Midbrain (tissue), 1 donor: Measurements from ENCODE around the gene FGD1.
"Not testable (repeated sequence)": the region's sequence is repeated elsewhere in the genome, so short reads cannot be mapped to it uniquely, and the experiment has no call there.

ENCODE experiments used
- DNase-seq: peaks from one replicate; lab custom pipeline; 2025; lab: John Stamatoyannopoulos, UW

Gene FGD1

DNA sequence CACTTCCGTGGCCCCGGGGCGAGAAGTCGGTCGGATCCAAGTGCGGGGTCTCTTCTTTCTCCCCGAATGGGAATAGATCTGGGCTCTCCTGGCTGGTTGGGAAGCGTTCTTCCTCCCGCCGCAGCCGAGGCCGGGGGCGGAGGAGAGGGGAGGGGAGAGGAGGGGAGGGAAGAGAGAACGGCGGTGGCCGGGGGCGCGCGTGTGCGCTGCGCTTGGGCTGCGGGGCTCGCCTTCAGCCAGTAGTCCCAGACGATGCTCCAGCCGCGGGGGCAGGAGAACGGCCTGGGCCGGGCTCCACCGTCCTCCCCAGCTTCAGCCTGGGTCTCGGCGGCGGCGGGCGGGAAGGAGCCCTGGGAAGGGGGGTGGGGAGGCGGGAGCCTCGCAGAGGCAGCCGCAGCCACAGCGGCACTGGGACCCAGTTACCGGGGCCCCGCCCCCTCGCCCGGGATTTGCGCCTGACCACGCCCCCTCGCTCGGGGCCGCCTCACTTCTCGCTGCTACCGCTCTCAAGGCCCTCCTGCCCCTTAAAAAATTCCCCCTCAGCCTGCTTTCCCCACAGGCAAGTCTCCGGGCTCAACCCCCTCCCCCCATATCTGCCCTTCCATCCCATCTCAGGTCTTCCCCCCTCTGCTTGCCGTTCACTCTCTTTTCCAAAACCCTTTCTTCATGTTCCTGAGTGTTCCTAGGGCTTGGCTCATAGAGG lies at the start of gene FGD1:
Gene FGD1, minus strand, starts transcription at position 421 of the 703 bp plus-strand sequence. CDS start 802 bp downstream, outside the sequence.
- DNase-seq: peak; percentile 46

GRCh38 chrX:54542239-54542638 lies 46.2 kb upstream of the FGD1 start:
- not testable (repeated sequence) for DNase-seq

- DNase-seq: no peak
Measured at GRCh38 chrX:54540289-54540688, 44.3 kb upstream of the FGD1 start.

- no peak for DNase-seq
Measured at GRCh38 chrX:54534271-54534670, 38.2 kb upstream of the FGD1 start.

GRCh38 chrX:54530357-54530900 lies 34.4 kb upstream of the FGD1 start:
- peak; percentile 21 for DNase-seq

DNA sequence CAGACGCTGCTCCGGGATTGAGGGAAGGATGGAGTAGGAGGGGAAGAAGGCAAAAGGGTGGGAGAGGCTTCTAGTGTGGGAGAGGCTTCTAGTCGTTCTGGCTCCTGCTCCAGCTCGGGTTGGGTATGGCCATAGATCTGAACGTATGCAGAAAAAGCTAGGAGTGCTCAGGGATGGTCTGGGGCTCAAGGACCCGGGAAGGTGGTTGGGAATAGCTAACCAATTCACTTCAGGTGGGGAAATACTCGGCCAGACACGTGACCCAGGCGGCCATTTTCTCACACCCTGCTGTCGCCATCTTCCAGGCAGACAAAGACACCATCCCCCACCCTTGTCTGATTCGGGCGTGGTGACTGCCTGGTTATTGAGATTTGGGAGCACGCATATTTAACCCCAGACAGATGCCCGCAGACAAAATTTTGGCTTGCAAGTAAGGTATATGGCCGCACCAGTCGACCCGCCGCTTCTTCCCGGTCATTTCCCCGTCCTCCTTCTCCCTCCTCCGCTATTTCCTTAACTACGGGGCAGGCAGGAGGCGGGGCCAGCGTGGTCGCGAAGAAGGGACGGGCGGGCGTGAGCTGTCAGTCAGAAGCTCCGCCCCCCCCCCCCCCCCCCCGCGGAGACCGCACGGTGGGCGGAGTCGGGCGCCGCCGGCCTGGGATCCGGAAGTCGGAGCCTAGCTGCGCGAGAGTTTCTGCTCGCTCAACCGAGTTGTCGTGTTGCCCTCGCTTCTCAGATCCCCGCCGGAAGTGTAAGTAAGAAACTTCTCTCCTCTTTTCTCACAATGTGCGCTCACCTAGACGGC lies 33.7 kb upstream of the FGD1 start, which contains the start of gene GNL3L:
Gene GNL3L, plus strand, starts transcription at position 668 of the 805 bp plus-strand sequence. CDS start 2,348 bp downstream, outside the sequence.
- DNase-seq: peak; percentile 85

DNA sequence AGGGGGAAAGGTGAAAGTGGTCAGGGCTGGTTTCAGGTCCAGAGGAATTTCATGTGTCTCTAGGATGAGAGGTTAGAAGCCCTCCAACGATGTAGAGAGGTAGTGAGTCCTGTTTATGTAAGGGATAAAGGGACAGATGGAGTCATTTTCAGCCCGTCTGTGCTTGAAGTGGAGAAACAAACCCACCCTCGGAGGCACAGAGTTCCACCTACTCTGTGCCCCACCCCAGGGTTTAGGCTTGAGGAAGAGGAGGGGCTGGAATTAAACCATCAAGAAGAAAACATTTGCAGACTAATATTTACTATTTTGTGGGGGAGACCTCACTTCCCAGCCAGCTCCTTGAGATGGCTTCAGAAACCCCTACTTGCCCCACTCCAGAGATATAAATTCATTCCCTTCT lies 33.1 kb upstream of the FGD1 start:
- DNase-seq: no peak

GRCh38 chrX:54509400-54509799 lies 13.4 kb upstream of the FGD1 start:
- no peak for DNase-seq

- DNase-seq: no peak
Measured at GRCh38 chrX:54496936-54497335, 902 bp upstream of the FGD1 start.

DNA sequence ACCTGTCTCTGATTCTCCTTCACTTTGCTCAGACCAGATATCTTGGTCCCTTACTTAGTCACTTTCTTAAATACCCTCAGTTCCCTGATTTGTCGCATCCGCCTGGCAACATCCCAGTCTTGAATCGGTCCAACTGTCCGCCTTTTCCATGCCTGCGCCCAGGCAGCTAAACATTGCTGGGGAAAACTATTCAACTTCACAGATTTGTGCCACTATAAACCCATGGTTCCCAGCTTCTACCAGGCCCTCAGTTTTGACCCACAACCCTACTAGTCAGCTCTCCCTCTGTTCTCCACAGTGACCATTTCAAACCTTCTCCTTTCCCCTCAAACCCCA lies 451 bp upstream of the FGD1 start:
- DNase-seq: no peak

DNA sequence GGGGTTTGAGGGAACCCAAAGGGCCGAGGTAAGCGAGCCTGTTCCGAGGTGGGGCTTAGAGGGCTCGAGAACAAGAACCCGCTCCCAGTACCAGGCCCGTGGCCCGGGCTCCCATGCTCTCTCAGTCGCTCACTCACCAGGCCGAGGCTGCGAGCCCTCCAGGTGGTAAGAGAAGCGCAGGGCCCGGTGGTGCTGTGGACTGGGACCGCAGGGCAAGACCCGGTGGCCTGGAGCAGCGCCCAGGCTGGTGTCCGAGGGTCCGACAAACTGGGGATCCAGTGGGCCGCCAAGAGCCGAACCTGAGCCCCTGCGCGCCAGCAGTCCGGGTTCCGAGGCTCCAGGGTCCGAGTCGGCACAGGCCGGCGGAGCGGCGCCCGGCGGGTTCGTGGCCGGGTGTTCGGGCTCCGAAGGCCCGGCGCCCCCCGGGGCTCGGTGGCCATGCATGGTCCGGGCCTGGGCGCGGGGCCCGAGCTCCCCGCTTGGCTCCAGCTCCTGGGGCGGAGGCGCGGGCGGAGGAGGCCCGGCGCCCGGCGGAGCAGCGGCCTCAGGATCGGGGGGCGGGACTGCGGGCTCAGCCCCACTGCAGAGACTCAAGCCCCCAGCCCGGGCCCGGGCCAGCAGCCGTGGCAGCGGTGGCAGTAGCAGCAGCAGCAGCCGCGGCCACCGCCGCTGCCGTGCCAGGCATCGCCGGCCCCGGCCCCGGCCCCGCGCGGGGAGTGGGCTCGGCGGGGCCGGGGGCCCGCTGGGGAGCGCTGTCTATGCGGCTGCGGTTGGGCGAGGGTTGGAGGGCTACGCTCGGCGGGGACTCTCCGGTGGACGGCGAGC lies 833 bp downstream of the FGD1 start:
- no peak for DNase-seq

DNA sequence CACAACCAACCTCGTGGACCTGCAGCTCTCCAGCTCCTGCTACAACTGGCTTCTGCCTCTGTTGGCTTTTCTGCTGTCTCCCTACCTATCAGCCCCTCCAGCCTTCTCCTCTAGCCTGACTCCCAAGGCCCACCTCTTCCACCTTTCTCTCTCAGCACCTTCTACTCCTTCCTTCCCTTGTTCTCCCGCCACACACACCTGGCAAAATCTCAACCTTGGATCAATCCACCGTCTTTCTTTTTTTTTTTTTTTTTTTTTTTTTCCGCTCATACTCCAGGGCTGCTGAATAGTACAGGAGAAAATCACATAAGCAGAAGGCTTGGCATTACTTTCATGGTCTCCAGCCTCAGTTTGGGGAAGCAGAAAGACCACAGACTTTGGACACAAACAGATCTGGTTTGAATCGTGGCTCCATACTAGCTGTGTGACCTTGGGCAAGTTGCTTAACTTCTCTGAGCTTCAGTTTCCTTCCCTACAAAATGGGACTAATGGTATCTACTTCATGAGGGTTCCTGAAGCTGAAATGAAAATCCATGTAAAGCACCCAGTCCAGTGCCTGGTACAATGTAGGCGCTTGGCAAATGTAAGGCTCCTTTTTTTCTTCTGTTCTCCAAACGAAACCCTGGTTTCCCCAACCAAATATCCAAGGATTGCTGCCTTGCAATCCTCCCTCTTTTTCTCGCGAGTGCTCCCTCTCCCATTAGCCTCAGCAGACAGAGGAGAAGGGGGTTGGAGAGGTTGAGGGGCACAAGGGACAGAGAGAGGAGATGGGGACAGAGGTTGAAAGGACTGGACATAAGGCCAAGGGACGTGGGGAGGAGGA lies 1.7 kb downstream of the FGD1 start:
- DNase-seq: no peak

GRCh38 chrX:54492340-54492739 lies 3.7 kb downstream of the FGD1 start:
- no peak for DNase-seq

GRCh38 chrX:54489819-54490218 lies 6.2 kb downstream of the FGD1 start:
- DNase-seq: not testable (repeated sequence)

DNA sequence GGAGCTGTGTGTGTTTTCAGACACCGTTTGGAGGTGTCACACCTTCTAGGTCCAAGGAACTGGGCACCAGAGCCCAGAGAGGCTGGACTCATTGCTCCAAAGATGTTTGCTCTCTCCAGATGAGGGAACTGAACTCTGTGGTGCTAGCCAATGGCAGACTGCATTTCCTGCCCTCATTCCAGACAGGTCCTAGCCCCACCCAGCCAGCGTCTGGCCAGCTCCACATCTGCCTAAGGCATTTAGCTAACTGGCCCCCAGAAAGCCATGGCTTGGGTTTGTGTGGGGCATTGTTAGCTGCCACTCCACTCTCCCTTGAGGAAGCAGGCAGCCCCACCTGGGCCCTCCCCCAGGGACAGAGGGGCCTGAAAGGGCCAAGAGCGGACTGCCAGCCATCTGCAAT lies 11.4 kb downstream of the FGD1 start:
- no peak for DNase-seq

DNA sequence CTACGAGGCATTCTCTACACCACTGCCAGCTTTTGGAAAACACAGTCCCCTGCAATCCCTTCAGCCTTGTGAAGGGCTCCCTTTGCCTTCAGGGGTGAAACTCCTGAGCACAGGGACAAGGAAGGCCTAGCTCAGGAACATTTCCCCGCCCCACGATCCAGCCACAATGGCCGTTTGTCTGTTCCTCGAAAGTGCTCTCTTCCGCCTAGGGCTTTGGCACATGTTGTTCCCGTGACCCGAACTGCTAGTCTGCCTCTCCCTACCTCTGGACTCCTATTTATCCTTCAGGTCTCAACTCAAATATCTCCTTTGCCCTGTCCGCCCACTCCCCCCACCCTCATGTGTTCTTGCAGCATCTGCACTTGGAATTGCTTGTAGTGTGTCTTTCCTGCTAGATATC lies 12.1 kb downstream of the FGD1 start:
- DNase-seq: no peak

DNA sequence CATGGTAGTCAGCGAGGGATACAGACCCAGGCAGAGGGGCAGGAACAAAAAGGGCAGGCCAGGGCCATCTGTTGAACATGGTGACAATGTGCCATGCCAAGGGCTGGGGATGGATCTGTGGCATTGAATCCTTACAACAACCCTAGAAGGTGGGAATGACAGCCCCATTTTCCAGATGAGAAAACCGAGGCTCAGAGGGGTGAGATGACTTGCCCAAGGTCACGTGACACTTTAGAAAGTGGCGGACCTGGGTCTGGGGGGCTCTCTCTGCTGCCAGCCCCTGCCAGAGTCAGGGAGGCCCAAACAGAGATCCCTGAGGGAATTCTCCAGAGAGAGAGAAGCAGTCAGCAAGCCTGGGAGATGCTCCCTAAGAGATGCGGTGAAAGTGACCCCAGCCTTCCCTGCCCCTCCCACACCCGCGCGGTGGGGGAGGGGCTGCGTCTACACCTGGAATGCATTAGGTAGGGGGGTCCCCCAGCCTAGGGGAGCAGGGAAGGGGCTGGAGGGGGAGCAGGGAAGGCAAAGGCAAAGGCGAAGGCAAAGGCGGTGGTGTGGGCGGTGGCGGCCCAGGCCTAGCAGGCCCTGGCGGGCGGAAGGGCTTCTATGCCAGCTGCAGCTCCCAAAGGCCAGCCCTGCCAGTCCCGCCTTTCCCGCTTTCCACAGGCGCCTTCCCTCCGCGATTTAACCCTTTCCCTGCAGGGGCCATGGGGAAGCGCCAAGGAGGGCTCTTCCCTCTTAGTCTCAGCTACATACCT lies 13.0 kb downstream of the FGD1 start:
- no peak for DNase-seq

GRCh38 chrX:54479136-54480111 lies 16.6 kb downstream of the FGD1 start:
- no peak for DNase-seq
